Neural crest cell (in vitro differentiated cells): ENCODE data around the gene ADH6. TPM values are rescaled to one million over a fixed set of nuclear protein-coding genes. Genes with fewer than 3 reads are reported as not detected.

Experiments
- DNase-seq: peaks from one replicate; pipeline ENCODE4 v3.0.0; 2021; ENCODE audit warnings: low read depth, mixed read lengths, low spot score
- H3K27ac Mint-ChIP-seq: one replicate; pipeline ENCODE4 v1.8.0; 2021; ENCODE audit warnings: mild to moderate bottlenecking, mixed read lengths; ENCODE audit not compliant: unreplicated experiment
- H3K27me3 Mint-ChIP-seq: 2 replicates; pipeline ENCODE4 v1.8.0; 2021; ENCODE audit warnings: low read depth, mild to moderate bottlenecking, mixed read lengths
- H3K36me3 Mint-ChIP-seq: 2 replicates; pipeline ENCODE4 v1.8.0; 2021; ENCODE audit warnings: low read depth, mild to moderate bottlenecking, mixed read lengths
- H3K4me1 Mint-ChIP-seq: 2 replicates; pipeline ENCODE4 v1.8.0; 2021; ENCODE audit warnings: mixed read lengths
- H3K4me3 Mint-ChIP-seq: one replicate; pipeline ENCODE4 v1.8.0; 2021; ENCODE audit warnings: mild to moderate bottlenecking, mixed read lengths
- H3K9me3 Mint-ChIP-seq: 2 replicates; pipeline ENCODE4 v1.8.0; 2021; ENCODE audit warnings: mixed read lengths
- total RNA-seq: library from RNA; stranded (reverse); gene quantifications from 2 replicates; pipeline ENCODE4 v1.2.1, GENCODE V29; 2021
- TF ChIP-seq, protein P1 (sequence below): fragments of 200-600 bp; sonication (generic); conservative IDR thresholded peaks from 2 replicates; pipeline ENCODE4 v1.5.0; 2021; ENCODE audit warnings: antibody characterized with exemption, mild to moderate bottlenecking

ADH6 gene
- total RNA-seq, 1 donor from 2014 or later, result not detected

DNA sequence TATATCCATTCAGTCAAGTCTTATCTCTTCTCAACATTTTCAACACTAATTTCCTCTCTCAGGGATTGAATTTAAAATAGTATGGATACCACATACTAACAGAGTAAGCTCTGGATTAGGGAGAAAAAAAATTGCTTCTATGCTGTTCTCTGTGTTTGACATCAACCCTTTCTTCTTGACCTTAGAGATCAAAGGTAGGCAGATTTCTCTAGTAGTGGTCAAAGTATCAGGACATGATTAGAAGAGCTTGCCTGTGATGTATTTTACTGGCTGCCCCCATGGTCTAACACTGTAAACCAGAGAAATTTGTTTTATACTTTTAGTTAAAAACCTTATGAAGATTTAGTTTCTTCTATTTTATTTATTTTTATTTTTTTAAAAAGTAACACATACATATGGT lies 8.3 kb downstream of the ADH6 start:
- TF ChIP-seq, protein P1, sequence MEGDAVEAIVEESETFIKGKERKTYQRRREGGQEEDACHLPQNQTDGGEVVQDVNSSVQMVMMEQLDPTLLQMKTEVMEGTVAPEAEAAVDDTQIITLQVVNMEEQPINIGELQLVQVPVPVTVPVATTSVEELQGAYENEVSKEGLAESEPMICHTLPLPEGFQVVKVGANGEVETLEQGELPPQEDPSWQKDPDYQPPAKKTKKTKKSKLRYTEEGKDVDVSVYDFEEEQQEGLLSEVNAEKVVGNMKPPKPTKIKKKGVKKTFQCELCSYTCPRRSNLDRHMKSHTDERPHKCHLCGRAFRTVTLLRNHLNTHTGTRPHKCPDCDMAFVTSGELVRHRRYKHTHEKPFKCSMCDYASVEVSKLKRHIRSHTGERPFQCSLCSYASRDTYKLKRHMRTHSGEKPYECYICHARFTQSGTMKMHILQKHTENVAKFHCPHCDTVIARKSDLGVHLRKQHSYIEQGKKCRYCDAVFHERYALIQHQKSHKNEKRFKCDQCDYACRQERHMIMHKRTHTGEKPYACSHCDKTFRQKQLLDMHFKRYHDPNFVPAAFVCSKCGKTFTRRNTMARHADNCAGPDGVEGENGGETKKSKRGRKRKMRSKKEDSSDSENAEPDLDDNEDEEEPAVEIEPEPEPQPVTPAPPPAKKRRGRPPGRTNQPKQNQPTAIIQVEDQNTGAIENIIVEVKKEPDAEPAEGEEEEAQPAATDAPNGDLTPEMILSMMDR, result no peak
- Mint-ChIP-seq H3K36me3 (no peaks in the 10 kb centered on the region), H3K4me1 (no peaks in the 10 kb centered on the region), H3K27me3 (no peaks in the 10 kb centered on the region), H3K27ac (no peak overlapping the region), H3K4me3 (no peak overlapping the region), H3K9me3 (no peaks in the 10 kb centered on the region)
- no peak for DNase-seq

DNA sequence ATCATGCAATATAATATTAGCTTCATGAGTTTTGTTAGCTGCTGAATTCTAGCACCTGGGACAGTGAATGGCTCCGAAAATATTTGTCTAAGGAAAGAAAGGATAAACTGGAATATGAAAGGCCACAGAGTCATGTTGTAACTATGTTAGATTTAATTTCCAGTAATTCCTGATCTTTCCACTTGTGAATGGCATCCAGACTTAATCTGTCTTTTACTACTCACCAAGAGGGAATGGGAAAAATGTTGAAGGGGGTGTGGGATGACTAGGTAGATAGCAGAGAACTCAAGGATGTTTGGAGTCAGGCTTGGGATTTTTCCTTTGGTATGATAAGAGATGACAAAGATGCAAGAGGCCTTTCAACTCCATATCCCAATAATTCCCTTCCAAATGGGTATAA lies 9.4 kb downstream of the ADH6 start:
- Mint-ChIP-seq H3K36me3 (no peaks in the 10 kb centered on the region), H3K27ac (no peak overlapping the region), H3K9me3 (no peaks in the 10 kb centered on the region), H3K4me1 (peaks cover 7% of the 10 kb centered on the region), H3K27me3 (no peaks in the 10 kb centered on the region), H3K4me3 (no peak overlapping the region)
- DNase-seq, result no peak
- TF ChIP-seq, protein P1, result no peak

DNA sequence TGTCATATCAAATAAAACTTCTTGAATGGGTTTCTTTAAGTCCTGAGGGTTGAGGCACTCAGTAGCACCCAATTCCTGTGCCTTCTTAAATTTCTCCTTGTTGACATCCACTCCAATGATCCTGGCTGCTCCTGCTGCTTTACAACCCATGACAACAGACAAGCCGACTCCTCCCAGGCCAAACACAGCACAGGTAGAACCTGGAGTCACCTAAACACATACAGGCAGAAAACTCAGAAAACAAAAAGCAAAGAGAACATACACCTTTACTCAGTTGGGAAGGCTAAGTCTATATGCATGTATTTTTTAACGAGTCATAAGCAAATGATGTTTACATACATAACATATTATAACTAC lies 10.3 kb downstream of the ADH6 start:
- no peaks in the 10 kb centered on the region for H3K9me3 Mint-ChIP-seq
- no peaks in the 10 kb centered on the region for H3K27me3 Mint-ChIP-seq
- H3K4me1 Mint-ChIP-seq, result peaks cover 7% of the 10 kb centered on the region
- TF ChIP-seq, protein P1, result no peak
- H3K36me3 Mint-ChIP-seq, result no peaks in the 10 kb centered on the region
- no peak overlapping the region for H3K27ac Mint-ChIP-seq
- DNase-seq, result no peak
- no peak overlapping the region for H3K4me3 Mint-ChIP-seq

DNA sequence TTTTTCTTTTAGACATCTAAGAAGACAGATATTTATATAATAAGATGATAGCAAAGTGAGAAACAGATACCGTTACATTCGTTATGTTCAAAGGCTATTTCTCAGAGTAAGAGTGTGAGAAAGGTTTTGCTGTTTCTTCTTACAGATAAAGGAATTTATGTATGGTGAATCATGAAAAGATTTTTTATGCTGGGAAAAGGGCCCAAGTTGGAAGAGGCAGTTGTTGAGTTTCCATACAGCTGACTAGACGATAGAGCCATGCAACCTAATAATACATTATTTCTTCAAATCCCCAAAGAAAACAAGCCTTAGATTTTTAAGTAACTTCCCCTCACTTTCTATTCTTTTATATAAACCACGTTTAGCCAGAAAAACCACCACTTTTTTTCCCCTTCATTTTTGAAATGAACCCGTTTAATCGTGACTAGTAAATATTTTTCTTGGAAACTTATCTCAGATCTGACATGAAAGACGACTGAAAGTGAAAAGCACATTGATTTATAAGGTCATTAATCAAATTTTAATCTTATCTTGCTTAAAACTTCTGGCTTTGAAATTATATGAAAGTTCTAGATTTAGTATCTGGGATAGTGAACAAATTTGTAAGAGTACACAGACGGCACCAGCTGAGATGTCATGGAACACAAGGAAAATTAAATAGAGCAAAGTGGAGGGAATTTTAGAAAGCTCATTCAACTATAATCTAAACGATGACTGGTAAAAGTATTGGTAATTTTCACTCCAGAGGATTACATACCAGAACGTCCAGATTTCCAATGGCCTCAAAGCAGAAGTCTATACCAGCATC lies 10.9 kb downstream of the ADH6 start:
- TF ChIP-seq, protein P1, result no peak
- Mint-ChIP-seq H3K4me1 (peaks cover 7% of the 10 kb centered on the region), H3K36me3 (no peaks in the 10 kb centered on the region), H3K9me3 (no peaks in the 10 kb centered on the region), H3K4me3 (no peak overlapping the region), H3K27ac (no peak overlapping the region), H3K27me3 (no peaks in the 10 kb centered on the region)
- DNase-seq, result no peak

DNA sequence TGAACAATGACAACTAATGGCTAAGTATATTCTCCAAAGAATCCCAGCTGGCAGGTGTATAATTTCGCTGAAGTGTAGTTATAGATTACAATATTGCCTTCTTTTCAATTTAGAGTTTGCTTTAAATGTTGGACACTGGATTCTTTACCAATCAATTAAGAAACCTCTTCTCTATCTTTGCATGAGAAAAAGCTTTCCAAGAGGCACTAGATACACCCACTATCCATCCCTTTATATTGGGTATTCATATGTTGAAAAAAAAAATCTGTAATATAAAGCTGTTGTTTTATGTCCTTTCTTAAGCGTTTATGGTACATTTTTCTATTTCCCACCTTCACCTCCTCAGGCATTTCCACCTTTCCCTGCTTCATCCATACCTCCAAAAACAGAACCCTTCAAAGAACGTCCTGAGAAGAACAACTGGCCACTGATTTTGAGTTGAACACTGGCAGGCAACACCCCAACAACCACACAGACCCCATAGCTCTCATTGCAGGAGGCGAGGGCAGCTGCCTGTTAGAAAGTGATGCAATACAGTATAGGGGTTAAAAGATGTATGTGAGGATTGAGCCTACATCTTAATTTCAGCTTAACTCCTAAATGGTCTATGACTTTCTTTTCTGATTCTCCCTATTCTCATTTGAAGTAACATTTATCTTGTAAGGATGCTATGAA lies 11.8 kb downstream of the ADH6 start:
- H3K27ac Mint-ChIP-seq, result no peak overlapping the region
- H3K9me3 Mint-ChIP-seq, result no peaks in the 10 kb centered on the region
- no peaks in the 10 kb centered on the region for H3K27me3 Mint-ChIP-seq
- TF ChIP-seq, protein P1, result no peak
- no peak overlapping the region for H3K4me3 Mint-ChIP-seq
- DNase-seq, result no peak
- H3K4me1 Mint-ChIP-seq, result peaks cover 7% of the 10 kb centered on the region
- H3K36me3 Mint-ChIP-seq, result no peaks in the 10 kb centered on the region
